ENCODE results near the gene DNAH17. TPM values are rescaled to one million over a fixed set of nuclear protein-coding genes. Genes with fewer than 3 reads are reported as not detected.

Gene DNAH17
- total RNA-seq, 1 donor from 2014 or later: under 0.01 TPM

DNA sequence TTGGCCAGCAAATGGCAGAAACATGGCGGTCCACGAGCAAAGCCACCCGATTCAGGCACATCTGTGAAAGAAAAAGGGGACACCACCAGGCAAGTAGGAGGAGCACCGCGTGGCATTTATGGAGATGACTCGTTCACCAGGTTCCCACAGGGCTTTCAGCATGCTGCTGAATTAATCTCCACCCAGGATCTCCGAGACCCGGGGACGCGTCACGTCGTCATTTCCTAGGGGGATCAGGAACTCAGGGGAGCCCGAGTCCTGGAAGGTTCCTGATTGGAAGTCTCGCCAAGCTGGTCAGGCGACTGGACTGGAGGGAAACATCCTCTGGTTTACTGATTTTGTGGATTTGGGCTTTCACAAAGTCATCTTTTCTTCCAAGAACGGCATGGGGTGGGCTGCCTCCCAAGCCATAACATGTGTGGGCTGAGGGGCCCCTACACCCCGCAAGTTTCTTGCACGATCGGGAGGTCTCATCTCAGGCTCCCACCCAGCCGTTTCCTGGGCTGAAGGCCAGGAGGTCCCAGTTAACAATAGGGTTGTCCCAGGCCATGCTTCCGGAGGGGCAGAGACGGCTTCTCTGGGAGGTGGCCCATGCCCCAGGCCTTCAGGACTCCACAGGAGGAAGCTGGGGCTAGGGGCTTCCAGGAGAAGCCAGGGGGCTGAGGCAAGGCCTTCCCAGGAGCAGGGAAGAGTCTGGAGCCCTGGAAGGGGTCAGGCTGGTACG is 645 bp downstream of the DNAH17 start:
- H3K36me3 ChIP-seq (ENCODE audit: control insufficient read depth, insufficient read depth, low read length): no peaks in the 10 kb centered on the region
- TF ChIP-seq, protein P1, sequence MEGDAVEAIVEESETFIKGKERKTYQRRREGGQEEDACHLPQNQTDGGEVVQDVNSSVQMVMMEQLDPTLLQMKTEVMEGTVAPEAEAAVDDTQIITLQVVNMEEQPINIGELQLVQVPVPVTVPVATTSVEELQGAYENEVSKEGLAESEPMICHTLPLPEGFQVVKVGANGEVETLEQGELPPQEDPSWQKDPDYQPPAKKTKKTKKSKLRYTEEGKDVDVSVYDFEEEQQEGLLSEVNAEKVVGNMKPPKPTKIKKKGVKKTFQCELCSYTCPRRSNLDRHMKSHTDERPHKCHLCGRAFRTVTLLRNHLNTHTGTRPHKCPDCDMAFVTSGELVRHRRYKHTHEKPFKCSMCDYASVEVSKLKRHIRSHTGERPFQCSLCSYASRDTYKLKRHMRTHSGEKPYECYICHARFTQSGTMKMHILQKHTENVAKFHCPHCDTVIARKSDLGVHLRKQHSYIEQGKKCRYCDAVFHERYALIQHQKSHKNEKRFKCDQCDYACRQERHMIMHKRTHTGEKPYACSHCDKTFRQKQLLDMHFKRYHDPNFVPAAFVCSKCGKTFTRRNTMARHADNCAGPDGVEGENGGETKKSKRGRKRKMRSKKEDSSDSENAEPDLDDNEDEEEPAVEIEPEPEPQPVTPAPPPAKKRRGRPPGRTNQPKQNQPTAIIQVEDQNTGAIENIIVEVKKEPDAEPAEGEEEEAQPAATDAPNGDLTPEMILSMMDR (IDR thresholded peaks at IDR 0.05; ENCODE audit: insufficient read depth, low read length, severe bottlenecking): no peak
- FAIRE-seq (peak; percentile 13), DNase-seq (ENCODE audit: low read depth) (no peak)
- H3K27me3 ChIP-seq (ENCODE audit: control insufficient read depth, insufficient read depth, low read length): peaks cover 9% of the 10 kb centered on the region
- no peak overlapping the region for H3K4me3 ChIP-seq (ENCODE audit: low read depth, low read length)

DNA sequence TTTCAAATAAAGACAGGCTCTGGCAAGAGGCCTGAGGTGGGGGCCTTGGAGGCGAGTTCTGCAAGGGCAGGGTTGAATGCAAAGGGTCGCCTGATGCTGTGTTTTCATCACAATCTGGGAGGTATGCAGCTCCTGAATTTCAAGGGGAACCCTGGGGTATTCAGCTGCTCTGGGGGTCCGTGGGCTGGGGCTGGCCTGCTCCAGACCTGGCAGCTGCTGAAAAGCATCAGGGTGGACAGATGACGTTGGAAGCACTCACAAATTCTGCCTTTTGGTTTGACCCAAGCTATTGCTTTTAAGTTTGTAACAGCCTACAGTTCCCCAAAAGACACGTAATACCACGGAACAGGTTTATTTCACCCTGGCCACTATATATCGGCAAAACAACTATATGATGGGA is 1.3 kb downstream of the DNAH17 start:
- H3K27me3 ChIP-seq (ENCODE audit: control insufficient read depth, insufficient read depth, low read length): peaks cover 12% of the 10 kb centered on the region
- DNase-seq (ENCODE audit: low read depth) (no peak), FAIRE-seq (no peak)
- TF ChIP-seq, protein P1 (IDR thresholded peaks at IDR 0.05; ENCODE audit: insufficient read depth, low read length, severe bottlenecking): no peak
- H3K4me3 ChIP-seq (ENCODE audit: low read depth, low read length): no peak overlapping the region
- H3K36me3 ChIP-seq (ENCODE audit: control insufficient read depth, insufficient read depth, low read length): no peaks in the 10 kb centered on the region

DNA sequence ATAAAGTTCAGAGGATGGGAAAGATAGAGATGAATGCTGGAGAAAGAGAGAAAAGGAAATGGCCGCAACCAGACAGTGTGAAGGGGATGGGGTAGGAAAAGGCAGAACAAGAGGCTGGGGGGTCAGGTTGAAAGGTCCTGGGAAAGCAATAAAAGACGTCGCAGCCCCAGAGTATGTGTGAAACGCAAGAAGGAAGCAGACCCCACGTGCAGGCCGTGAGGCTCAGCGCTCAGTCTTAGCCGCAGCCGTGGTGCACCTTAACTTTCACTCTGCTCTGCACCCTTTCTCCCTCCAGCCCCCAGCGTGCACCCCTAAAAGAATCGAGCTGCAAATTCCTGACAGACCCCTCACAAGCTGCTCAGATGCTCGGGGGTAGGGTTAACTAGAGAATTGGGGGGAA is 1.9 kb downstream of the DNAH17 start:
- Histone ChIP-seq H3K36me3 (ENCODE audit: control insufficient read depth, insufficient read depth, low read length) (no peaks in the 10 kb centered on the region), H3K27me3 (ENCODE audit: control insufficient read depth, insufficient read depth, low read length) (peaks cover 9% of the 10 kb centered on the region), H3K4me3 (ENCODE audit: low read depth, low read length) (no peak overlapping the region)
- DNase-seq (ENCODE audit: low read depth) (no peak), FAIRE-seq (no peak)
- TF ChIP-seq, protein P1 (IDR thresholded peaks at IDR 0.05; ENCODE audit: insufficient read depth, low read length, severe bottlenecking): no peak

DNA sequence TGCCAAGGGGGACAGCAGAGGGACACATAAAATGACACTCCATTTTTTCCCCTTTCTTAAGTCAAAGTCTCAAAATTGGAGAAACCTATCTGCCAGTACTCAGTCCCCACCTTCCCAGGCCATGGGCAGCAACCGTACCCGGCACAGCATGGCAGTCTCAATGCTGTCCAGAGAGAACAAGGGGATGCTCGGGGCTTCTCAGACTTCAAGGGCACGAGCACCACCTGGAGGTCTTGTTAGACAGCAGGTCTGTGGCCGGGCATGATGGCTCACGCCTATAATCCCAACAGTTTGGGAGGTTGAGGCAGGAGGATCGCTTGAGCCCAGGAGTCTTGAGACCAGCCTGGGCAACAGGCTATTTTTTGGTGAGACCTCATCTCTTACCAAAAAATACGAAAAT is 3.2 kb downstream of the DNAH17 start:
- FAIRE-seq (no peak), DNase-seq (ENCODE audit: low read depth) (no peak)
- TF ChIP-seq, protein P1 (IDR thresholded peaks at IDR 0.05; ENCODE audit: insufficient read depth, low read length, severe bottlenecking): no peak
- Histone ChIP-seq H3K4me3 (ENCODE audit: low read depth, low read length) (no peak overlapping the region), H3K27me3 (ENCODE audit: control insufficient read depth, insufficient read depth, low read length) (peaks cover 12% of the 10 kb centered on the region), H3K36me3 (ENCODE audit: control insufficient read depth, insufficient read depth, low read length) (no peaks in the 10 kb centered on the region)

DNA sequence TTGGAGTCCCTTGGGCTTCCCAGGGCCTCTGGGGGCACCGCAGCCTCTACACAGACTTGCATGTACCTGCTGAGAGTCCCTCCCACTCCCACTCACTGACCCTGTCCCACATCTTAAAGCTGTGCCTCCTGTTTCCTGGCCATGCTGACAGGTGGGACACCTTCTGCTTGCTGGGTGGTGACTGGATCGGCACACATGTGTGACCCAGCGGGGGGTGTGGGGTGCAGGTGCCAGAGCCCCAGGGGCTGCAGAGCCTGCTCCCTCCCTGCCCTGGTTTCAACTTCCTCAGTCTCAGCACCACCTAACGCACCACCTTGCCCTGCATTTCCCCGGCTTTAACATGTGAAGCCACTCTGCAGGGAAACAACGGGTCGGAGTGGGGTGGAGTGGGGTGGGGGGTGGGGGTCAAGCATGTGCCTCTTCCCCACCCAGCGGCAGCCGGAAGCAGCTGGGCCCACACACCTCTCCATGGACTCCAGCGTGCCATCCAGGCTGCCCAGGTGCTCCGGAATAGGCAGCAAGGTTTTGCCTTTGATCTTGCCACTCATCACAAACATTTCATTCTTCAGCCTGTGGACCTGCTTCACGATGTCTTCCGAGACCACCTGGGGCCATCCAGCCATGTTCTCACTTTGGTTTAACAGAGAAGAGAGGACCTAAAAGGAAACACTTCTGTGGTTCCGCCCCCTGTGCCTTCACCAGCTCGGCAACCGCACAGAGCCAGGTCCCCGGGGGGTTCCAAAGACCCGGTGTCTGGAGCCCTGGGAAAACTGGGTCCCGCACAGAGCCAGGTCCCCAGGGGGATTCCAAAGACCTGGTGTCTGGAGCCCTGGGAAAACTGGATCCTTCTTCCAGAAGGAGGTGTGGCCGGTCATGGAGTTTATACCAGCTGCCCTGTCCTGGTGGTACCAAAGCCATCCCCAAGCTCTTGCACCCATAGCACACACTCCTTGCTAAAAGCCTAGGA is 4.7 kb downstream of the DNAH17 start:
- H3K27me3 ChIP-seq (ENCODE audit: control insufficient read depth, insufficient read depth, low read length): peaks cover 10% of the 10 kb centered on the region
- DNase-seq (ENCODE audit: low read depth) (no peak), FAIRE-seq (no peak)
- TF ChIP-seq, protein P1 (IDR thresholded peaks at IDR 0.05; ENCODE audit: insufficient read depth, low read length, severe bottlenecking): no peak
- H3K36me3 ChIP-seq (ENCODE audit: control insufficient read depth, insufficient read depth, low read length): no peaks in the 10 kb centered on the region
- no peak overlapping the region for H3K4me3 ChIP-seq (ENCODE audit: low read depth, low read length)

Measured in bronchial epithelial cell (primary cell).